HT-29 (cell line): ENCODE data around the gene IMPG2. TPM values are rescaled to one million over a fixed set of nuclear protein-coding genes. Genes with fewer than 3 reads are reported as not detected.
"Not testable (repeated sequence)": the region's sequence is repeated elsewhere in the genome, so short reads cannot be mapped to it uniquely, and the experiment has no call there.

Source experiments
- DNase-seq: peaks from one replicate; pipeline ENCODE4 v3.0.0-alpha.2; 2015; ENCODE audit warnings: low spot score
- total RNA-seq: library from RNA; depleted of rRNA; stranded (reverse); fragments of >200 nt; shearing (Covaris generic); gene quantifications from 2 replicates; pipeline ENCODE4 v1.2.3, GENCODE V29; 2014; rRNA removed

The IMPG2 gene
- not detected in 2 replicates for total RNA-seq

DNA sequence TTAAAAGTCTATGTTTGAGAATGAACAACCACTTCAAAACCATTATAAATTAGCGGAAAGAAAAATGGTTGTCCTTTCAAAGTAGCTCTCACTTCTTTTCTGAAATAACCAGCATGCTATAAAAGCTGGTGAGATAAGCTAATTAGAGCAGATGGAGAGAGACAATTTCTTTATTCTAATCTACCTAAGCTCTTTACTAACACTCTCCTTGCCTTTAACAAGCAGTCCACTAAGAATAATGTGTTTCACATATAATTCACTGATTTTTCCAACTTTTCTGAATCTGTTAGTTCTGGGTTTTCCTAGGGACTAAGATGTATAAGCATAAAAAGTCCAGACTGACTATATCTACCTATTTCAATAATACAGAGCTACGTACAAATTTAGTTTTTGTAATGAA lies at the start of gene IMPG2:
Gene IMPG2 (minus strand): TSS at position 101 of the 400 bp plus-strand sequence. CDS start 203 bp downstream, outside the sequence.
- no peak for DNase-seq

DNA sequence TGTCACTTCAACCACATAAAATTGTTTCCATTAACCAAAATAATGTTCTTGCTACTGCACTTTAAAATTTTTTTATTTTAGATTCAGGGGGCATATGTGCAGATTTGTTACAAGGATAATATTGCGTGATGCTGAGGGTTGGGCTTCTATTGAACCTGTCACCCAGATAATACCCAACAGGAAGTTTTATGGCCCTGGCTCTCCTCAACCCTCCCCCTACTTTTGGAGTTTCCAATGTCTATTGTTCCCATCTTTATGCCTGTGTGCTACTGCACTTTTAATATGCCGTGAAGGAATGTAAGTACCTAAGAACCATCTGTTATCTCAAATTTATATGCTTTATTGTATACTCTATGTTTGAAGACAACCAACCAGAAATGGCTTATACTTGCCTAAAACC lies 42.0 kb upstream of the IMPG2 start:
- DNase-seq, result no peak

DNA sequence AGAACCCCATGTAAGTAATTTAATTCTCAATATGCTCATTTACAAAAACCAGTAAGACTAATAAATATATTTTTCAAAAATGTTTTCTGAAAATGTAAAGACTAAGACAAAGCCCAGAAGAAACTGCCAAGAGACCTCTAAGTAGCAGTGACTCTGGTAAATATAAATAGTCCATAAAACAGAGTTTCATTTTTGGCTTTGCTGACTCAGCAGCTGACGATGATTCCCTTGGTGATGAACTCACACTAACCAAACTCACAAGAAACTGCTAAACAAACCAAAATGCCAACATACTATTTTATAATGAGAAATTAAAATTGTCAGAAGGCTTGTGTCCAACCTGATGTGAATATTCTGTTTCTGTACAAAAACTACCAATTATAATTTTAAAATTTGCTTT lies 31.5 kb upstream of the IMPG2 start:
- no peak for DNase-seq

DNA sequence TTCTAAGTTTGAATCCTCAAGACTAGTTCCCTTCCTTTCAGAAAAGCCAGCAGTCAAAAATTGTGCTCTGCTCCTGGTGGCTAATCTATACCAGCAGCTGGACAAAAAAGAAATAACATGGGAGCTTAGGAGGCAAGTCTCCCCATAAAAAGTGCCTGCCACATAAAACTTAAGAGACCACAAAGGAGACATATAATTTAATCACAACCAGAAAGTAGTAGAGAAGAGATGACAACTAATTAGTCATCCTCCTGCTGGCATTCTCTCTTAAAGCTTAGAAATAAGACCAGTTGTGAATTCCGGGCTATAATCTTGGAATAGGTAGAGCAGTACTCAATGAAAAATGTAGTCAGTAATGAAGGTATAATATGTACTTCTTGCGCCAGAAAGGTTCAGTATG lies 20.2 kb upstream of the IMPG2 start:
- DNase-seq, result no peak

DNA sequence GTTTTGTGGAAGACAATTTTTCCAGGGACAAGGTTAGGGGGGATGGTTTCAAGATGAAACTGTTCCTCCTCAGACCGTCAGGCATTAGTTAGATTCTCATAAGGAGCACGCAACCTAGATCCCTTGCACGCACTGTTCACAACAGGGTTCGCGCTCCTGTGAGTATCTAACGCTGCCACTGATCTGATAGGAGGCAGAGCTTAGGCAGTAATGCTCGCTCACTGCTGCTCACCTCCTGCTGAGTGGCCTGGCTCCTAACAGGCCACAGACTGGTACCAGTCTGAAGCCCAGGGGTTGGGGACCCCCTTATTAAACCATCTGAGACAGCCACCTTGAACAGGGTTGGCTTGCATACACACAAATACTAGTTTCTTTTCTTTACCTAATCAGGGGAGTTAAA lies 13.5 kb upstream of the IMPG2 start:
- DNase-seq, result no peak

DNA sequence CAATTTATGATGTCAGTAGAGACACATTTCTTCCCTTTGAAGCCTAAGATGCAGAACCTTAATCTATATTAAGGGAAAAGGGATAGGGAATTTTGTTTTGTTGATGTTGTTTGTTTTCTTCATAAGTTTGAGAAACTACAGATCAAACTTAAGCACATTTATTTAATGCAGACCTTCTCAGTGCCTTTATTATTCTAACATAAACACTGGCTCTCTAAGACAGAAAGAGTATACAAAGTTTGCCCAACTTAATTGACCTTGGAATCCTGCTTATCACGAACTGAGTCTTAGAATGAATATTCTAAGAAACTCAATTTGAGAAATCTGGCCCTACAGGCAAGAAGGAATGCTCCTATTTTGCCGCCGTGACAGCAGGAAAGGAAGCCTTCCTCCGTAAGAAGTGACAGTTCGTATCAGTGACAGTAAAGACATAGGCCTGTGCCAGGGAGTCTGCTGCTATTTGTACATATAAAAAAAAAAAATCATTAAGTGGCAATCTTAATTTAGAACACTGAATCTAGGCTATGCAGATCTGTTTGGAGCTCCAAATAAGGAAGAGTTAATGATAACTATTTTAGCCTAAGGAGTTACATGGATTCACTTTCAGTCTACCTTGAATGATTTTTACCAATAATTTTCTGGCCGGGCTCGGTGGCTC lies 8.8 kb upstream of the IMPG2 start:
- no peak for DNase-seq

DNA sequence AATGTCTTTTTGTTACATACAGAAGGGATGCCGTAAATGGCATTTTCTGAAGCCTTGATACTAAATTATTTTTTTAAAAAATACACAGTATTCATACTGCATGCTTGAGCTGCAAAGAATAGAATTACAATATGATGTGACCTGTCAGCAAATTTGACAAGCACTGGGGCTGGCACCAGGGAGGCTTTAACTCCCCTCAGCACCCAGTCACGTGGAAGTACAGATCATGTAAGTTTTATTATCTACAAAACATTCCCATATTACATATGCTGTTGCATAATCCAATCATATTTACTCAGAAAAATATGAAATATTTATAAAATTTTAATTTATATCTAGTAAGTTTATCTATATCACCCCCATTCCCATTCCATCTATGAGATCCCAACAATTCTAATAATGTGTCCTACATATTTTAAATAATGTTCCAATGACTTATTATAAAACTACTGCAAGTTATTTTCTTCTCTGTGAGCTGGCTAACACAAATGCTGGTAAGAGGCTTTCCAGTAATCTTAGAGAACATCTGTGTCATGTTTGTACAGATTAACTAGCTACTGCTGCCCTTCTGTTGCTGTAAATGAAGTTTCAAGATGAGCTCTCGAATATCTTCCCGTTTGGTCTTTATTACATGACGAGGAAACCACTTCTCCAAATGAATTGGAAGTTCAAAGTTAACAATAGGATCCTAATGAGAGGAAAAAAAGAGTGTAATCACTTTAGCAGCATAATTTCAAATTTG lies 5.2 kb upstream of the IMPG2 start:
- DNase-seq, result no peak

DNA sequence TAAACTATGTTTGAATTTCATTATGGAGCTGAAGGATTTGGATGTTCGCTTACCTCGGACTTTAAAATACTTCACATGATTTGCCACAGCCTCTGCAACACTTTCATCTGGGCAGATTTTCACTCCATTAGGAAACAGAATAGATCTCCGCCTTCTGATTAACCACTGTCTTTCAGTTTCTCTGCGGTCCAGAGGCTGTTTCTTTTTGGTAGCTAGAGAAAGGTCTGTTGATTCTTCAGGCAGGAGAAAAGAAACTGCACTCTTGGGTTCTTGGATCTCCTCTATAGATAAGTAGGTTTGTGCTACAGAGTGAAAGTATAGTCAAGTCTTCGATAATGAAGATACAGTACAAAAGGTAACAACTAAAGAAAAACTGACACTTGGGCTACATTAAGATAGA lies 844 bp downstream of the IMPG2 start:
- DNase-seq, result no peak

DNA sequence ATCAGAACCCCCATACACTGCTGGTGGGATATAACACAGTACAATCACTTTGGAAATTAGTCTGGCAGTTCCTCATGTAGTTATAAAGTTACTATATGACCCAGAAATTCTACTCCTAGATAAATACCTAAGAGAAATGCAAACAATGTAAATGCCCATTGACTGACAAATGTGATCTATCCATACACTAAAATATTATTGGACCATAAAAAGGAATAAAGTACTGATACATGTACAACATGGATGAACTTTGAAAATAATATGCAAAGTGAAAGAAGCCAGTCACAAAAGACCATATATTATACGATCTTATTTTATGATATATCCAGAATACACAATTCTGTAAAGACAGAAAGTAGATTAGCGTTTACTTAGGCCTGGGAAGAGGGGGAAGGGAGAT lies 7.8 kb downstream of the IMPG2 start:
- DNase-seq, result no peak

DNA sequence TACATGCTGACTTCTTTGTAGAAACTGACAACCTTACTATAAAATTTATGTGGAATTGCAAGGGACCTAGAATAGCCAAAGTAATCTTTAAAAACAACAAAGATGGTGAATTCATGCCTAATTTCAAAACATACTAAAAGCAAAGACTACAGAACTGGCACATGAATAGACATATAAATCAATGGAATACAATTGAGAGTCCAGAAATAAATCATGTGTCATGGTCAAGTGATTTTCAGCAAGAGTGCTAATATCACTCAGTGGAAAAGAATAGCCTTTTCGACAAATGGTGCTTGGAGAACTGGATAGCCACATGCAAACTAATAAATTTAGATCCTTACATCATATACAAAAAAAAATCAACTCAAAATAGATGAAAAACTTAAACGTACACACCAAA lies 8.7 kb downstream of the IMPG2 start:
- no peak for DNase-seq

DNA sequence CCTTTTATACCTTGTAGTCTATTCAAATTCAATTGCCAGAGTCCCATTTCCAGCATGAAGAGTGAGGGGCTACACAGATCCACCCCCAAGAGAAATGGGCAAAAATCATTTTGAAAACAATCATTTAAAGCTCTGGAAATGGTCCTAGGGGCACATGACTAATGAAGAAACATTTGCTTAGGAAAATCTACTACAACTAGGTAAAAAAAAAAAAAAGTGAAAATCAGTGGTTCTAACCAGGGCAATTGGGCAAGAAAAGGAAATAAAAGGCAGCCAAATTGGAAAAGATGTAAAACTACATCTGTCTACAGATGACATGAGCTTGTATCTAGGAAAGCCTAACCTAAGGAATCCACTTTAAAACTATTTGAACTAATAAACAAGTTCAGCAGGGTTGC lies 9.4 kb downstream of the IMPG2 start:
- DNase-seq, result no peak

DNA sequence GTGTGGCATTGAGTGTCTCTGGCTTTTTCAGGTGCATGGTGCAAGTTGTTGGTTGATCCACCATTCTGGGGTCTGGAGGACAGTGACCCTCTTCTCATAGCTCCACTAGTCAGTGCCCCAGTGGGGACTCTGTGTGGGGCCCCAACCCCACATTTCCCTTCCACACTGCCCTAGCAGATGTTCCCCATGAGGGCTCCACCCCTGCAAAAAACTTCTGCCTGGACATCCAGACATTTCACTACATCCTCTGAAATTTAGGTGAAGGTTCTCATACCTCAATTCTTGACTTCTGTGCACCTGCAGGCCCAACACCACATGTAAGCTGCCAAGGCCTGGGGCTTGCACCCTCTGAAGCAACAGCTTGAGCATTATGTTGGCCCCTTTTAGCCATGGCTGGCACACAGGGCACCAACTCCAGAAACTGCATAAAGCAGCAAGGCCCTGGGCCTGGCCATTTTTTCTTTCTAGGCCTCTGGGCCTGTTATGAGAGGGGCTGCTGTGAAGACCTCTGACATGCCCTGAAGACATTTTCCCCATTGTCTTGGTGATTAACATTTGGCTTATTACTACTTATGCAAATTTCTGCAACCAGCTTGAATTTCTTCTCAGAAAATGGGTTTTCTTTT lies 12.1 kb downstream of the IMPG2 start:
- not testable (repeated sequence) for DNase-seq

DNA sequence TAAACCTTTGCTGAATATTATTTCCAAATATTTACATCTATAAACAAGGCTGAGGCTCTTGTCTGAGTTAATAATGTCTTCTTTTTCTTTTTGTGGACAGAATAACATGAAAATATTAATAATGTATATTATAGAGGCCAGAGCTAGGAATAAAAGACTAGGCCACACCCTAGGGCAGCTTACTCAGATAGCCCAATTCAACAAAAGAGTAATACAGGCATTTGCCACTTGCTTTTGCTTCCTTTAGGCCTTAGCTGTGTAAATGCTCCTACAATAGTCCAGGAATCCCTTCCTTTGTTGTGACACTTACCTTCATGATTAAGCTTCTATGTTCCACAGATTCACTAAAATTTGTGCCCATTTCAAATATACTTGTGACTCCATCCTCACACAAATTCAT lies 16.5 kb downstream of the IMPG2 start:
- no peak for DNase-seq

DNA sequence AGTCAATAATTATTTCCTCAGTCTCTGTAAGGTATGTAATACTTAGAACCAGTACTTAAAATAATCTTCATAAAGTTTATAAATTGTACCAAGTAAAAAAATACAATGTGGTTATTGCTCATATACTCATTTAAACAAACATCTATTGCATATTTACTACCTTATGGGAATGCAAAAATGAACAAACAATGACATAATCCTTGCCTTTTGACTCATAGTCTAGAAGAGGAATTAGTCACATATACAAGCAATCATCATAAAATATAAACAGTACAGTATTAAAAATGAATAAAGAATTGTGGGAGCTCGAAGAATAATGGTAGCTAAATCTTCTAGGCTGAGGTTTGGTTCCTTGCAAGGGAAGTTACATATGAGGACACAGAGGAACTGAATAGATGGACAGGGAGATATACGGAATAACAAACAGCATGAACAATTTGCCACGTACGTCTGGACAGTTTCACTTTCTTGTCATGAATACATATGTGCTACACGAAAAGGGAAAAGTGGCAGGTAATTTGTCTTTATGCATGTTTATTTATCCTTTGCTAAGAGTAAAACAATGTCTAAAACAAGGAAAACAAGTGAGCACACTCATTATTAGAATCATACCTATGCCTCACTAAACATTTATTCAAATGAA lies 17.2 kb downstream of the IMPG2 start:
- no peak for DNase-seq

DNA sequence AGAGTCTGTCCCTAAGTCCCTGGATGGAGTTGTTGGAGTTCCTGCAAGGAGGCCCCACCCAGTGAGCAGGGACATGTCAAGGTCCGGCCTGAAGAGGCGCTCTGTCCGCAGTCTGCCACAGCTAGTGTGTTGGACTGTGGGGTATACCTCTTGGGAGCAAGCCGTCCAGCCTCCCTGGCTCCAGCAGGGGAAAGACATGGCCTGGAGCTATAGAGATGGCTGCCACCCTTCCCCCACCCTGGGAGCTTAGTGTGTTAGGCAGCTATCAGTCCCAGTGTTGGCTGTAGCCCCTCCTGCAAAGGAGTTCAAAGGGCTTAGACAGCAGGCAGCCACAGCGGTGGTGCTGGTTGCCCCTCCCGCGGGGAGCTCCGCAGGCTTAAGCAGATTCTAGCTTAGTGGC lies 20.3 kb downstream of the IMPG2 start:
- DNase-seq, result no peak

DNA sequence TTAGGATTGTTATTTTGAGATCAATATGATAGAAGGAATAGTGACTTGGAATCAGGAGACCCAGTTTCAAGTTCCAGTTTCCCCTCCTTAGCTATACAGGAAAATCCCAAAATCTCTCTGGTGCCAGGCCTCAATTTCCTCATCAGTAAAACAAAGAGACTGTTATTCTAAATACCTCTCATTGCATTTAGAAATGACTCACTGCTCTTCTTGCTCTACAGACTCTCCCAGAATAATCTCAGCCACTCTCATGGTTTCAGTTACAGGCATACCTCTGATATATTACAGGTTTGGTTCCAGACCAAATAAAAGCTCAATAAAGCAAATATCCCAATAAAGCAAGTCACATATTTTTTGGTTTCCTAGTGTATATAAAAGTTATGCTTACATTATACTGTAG lies 28.3 kb downstream of the IMPG2 start:
- DNase-seq, result no peak

DNA sequence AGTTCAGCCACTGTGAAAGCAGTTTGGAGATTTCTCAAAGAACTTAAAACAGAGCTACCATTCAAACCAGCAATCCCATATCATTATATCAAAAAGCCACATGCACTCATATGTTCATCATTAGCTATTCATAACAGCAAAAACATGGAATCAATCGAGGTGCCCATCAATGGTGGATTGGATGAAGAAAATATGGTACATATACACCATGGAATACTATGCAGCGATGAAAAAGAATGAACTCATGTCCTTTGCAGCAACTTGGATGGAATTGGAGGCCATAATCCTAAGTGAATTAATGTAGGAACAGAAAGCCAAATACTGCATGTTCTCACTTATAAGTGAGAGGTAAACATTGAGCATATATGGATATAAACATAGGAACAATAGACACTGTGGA lies 32.1 kb downstream of the IMPG2 start:
- DNase-seq, result no peak

DNA sequence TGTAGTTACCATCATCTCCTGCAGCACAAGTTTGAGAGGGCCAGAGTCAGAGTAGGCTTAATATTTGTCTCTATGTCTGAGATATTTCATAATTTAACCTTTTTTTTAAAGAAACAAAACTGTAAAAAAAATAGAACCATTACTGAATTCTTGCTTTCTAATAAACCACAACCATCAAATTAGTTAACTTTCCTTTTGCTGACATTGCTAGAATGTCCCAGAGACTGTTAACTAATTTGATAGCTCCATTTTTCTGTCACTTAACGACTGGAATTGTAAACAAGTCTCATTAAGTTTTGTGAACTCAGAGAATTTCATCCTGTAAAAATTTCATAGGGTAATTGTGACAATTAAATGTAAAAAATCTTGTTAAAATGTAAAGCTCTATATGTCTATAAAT lies 35.6 kb downstream of the IMPG2 start:
- no peak for DNase-seq

DNA sequence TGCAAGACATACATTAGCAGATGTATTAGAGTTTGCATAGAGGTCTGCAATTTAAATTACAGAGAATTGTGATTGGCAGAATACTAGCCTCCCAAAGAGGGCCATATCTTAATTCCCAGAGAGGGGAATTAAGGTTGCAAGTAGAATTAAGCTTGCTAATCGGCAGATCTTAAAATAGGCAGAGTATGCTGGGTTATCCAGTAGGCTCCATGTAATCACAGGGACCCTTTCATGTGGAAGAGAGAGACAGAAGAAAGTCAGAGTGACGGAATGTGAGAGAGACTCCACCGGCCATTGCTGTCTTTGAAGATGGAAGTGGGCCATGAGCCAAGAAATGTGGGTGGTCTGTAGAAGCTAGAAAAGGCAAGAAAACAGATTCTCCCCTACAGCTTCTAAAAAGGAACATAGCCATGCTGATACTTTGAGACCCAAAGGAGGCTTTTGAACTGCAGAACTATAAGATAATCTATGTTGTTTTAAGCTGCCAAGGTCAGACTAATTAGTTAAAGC lies 38.8 kb downstream of the IMPG2 start:
- DNase-seq, result no peak

DNA sequence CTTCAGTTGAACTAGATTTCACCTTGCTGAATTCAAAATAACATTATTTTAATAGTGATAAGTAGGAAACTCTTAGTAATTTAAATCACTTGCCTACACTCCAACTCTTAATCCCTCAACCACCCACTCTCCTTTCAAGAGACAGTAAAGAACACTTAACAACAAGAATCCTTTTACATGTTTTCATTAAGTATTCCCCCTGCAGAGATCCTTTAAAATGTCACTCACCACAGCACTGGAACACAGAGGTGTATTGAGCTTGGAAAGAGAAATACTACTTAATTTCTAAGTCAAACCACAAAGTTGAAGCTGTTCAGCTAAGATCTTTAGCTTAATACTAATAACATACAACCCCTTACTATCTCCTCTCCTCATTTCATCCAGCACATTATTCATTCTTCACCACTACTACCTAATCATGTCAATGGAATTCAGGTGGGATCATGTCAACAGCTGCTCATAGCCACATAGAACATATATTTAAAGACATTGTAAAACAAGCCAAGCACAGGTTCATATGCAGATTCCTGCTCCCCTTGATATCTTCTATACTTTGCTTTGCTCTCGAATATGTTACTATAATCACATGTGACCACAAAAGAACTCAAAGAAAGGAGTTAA lies 40.5 kb downstream of the IMPG2 start:
- no peak for DNase-seq

DNA sequence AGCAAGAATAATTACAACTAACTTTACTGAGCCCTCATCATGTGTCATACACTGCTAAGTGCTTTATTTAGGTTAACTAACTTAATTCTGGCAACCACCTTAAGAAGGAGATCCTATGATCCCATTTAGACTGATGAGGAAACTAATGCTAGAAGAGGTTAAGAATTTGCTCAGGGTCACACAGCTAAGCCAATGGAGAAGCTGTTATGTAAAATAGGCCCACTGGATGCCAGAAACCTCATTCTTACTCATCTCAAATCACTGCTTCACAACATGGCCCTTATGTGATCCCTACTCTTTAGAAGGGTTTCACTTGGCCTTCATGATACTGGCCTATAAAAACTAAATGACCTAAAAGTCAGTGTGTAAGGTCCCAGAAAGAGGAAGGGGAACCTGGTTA lies 41.2 kb downstream of the IMPG2 start:
- DNase-seq, result no peak

DNA sequence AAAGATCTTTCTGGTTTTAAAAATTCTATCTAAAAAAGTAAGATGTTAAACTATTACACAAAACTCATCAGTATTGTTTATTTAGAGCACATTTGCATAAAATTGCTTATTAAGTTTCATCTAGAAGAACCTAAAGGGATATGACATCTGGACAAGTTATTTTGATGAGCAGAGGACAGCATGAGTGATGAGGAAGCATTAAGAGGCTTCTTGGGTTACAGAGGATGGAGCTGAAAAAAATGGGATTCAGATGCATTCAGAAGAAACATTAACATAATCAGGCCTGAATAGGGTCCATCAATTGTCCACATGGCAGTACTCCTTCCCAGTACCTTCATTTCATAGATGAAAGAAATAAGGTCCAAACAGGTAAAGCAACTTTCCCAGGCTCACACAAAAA lies 41.6 kb downstream of the IMPG2 start:
- DNase-seq, result no peak
